ENCODE results near the gene ZNF165. TPM values are rescaled to one million over a fixed set of nuclear protein-coding genes. Genes with fewer than 3 reads are reported as not detected.

The ZNF165 gene
- total and polyA plus RNA-seq, 2 of the 13 experiments (the other 11 are each of a cell fraction or from before 2014, with no cell fraction given): 0.58 to 8.6 TPM

DNA sequence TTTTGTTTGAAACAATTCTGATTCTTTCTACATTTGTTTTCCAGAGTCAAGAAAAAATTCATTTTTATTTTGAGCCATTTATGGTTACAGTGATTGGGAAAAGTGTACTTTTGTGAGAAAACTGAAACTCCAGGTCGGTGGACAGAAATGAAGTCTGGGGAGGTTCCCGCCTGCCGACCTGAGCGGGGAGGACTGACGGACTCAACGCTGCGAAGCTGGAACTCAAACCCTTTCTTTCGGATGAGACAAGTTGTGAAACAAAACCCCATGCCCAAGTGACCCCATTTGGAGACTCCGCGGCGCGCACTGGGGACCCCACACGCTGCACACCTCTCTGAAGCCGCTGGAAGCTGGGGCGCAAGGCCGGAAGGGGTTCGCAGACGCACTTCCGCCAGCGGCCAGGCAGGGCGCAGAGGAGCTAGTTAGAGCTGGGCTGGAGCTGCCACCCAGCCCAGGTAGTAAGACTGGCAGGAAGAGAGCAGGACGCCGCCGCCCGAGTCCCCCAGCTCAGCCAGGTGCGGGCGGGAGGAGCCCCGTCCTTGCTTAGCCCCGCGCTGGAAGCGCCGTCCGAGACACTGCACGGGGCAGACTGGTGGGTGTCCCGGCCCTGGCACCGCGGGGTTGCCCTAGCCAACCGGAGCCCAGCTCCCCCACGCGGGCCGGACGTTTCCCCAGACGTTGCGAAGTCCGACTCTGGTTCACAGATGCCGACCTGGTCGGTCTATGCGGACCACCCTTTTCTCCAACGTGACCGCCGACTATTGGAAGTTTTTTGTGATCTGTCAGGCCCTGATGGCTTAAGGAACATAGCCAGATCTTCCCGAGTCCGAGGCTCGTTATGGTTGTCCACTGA lies 24.2 kb downstream of the ZNF165 start (continued):
- TF ChIP-seq, protein P1, sequence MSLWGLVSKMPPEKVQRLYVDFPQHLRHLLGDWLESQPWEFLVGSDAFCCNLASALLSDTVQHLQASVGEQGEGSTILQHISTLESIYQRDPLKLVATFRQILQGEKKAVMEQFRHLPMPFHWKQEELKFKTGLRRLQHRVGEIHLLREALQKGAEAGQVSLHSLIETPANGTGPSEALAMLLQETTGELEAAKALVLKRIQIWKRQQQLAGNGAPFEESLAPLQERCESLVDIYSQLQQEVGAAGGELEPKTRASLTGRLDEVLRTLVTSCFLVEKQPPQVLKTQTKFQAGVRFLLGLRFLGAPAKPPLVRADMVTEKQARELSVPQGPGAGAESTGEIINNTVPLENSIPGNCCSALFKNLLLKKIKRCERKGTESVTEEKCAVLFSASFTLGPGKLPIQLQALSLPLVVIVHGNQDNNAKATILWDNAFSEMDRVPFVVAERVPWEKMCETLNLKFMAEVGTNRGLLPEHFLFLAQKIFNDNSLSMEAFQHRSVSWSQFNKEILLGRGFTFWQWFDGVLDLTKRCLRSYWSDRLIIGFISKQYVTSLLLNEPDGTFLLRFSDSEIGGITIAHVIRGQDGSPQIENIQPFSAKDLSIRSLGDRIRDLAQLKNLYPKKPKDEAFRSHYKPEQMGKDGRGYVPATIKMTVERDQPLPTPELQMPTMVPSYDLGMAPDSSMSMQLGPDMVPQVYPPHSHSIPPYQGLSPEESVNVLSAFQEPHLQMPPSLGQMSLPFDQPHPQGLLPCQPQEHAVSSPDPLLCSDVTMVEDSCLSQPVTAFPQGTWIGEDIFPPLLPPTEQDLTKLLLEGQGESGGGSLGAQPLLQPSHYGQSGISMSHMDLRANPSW (CRISPR knock-in tag; IDR thresholded peaks at IDR 0.05; ENCODE audit: borderline replicate concordance): no peak
- peak; percentile 81; the same call in 1 of the 2 replicates for TF ChIP-seq RXRA (CRISPR knock-in tag; IDR thresholded peaks at IDR 0.05)
- peak; percentile 24; the same call in 1 of the 2 replicates for TF ChIP-seq GFI1 (CRISPR knock-in tag; IDR thresholded peaks at IDR 0.05; ENCODE audit: borderline replicate concordance)
- TF ChIP-seq, protein P2, sequence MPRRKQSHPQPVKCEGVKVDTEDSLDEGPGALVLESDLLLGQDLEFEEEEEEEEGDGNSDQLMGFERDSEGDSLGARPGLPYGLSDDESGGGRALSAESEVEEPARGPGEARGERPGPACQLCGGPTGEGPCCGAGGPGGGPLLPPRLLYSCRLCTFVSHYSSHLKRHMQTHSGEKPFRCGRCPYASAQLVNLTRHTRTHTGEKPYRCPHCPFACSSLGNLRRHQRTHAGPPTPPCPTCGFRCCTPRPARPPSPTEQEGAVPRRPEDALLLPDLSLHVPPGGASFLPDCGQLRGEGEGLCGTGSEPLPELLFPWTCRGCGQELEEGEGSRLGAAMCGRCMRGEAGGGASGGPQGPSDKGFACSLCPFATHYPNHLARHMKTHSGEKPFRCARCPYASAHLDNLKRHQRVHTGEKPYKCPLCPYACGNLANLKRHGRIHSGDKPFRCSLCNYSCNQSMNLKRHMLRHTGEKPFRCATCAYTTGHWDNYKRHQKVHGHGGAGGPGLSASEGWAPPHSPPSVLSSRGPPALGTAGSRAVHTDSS (CRISPR knock-in tag; conservative IDR thresholded peaks at IDR 0.05): no peak
- TF ChIP-seq FOXJ3 (CRISPR knock-in tag; IDR thresholded peaks at IDR 0.05; ENCODE audit: borderline replicate concordance): peak; percentile 43; the same call in 1 of the 2 replicates
- peak; percentile 87 for TF ChIP-seq ZNF264 (CRISPR knock-in tag; IDR thresholded peaks at IDR 0.05)
- peak; percentile 98 for TF ChIP-seq KDM2A (CRISPR knock-in tag; IDR thresholded peaks at IDR 0.05; ENCODE audit: borderline replicate concordance, low read depth)
- TF ChIP-seq PHF5A (CRISPR knock-in tag; IDR thresholded peaks at IDR 0.05; ENCODE audit: low read depth, unreplicated experiment): peak; percentile 53
- no peak for TF ChIP-seq NFE2L2 (IDR thresholded peaks at IDR 0.05; ENCODE audit: low read length)
- peak; percentile 91 for TF ChIP-seq SAFB2 (CRISPR knock-in tag; IDR thresholded peaks at IDR 0.05; ENCODE audit: borderline replicate concordance, low read depth)
- TF ChIP-seq, protein P3, sequence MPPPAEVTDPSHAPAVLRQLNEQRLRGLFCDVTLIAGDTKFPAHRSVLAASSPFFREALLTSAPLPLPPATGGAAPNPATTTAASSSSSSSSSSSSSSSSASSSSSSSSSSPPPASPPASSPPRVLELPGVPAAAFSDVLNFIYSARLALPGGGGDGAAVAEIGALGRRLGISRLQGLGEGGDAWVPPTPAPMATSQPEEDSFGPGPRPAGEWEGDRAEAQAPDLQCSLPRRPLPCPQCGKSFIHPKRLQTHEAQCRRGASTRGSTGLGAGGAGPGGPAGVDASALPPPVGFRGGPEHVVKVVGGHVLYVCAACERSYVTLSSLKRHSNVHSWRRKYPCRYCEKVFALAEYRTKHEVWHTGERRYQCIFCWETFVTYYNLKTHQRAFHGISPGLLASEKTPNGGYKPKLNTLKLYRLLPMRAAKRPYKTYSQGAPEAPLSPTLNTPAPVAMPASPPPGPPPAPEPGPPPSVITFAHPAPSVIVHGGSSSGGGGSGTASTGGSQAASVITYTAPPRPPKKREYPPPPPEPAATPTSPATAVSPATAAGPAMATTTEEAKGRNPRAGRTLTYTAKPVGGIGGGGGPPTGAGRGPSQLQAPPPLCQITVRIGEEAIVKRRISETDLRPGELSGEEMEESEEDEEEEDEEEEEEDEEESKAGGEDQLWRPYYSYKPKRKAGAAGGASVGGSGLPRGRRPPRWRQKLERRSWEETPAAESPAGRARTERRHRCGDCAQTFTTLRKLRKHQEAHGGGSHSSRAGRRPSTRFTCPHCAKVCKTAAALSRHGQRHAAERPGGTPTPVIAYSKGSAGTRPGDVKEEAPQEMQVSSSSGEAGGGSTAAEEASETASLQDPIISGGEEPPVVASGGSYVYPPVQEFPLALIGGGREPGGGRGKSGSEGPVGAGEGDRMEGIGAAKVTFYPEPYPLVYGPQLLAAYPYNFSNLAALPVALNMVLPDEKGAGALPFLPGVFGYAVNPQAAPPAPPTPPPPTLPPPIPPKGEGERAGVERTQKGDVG (CRISPR knock-in tag; IDR thresholded peaks at IDR 0.05; ENCODE audit: borderline replicate concordance): peak; percentile 76; the same call in 1 of the 2 replicates
- 0 out of 2 replicates have a peak, but pooled peaks have one; percentile 44 for TF ChIP-seq TP53 (CRISPR knock-in tag; conservative IDR thresholded peaks at IDR 0.05)
- TF ChIP-seq MTA3 (CRISPR knock-in tag; IDR thresholded peaks at IDR 0.05): no peak
- TF ChIP-seq, protein P4, sequence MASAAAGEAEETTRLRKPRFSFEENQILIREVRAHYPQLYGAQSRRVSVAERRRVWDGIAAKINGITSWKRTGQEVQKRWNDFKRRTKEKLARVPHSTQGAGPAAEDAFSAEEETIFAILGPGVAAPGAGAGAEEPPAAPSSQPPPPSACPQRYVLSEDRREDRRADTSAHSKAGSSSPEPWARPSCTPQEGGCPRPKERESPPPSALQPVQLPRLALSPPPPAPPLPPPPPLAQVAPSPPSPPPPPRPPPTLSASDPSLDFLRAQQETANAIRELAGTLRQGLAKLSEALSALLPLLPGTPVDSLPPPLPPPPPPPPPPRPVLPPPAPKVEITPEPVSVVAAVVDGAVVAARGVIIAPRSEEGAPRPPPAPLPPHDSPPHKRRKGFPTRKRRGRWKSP (CRISPR knock-in tag; IDR thresholded peaks at IDR 0.05): peak; percentile 86
- peak; percentile 70; the same call in 1 of the 2 replicates for TF ChIP-seq MXD4 (CRISPR knock-in tag; IDR thresholded peaks at IDR 0.05)
- no peak for TF ChIP-seq ZBTB1 (CRISPR knock-in tag; IDR thresholded peaks at IDR 0.05; ENCODE audit: borderline replicate concordance)
- TF ChIP-seq KDM3A (CRISPR knock-in tag; IDR thresholded peaks at IDR 0.05; ENCODE audit: low read depth): peak; percentile 84; the same call in 1 of the 2 replicates
- TF ChIP-seq ZNF839 (CRISPR knock-in tag; IDR thresholded peaks at IDR 0.05; ENCODE audit: borderline replicate concordance): no peak
- TF ChIP-seq JARID2 (CRISPR knock-in tag; IDR thresholded peaks at IDR 0.05; ENCODE audit: insufficient replicate concordance): peak; percentile 30
- TF ChIP-seq ZNF20 (CRISPR knock-in tag; IDR thresholded peaks at IDR 0.05): peak; percentile 79

All from HepG2 (cell line).